Measurements from ENCODE around the gene NTM.

The NTM gene

DNA sequence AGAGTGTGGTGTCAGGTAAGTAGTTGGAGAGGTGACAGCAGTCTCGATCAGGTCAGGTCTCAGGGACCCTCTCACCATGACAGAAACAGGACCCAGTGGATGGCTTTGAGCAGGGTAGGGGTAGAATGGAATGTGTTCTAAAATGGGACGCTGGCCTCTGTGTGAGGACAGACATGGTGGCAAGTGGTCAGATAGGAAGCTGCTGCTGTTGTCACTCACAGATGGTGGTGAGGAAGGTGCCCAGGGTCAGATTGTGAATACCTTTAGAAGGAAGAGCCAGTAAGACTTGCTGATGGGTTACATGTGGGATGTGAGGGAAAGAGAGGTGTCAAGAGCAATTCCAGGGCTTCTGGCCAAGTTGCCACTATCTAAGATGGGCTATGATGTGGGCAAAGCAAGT lies 596.3 kb downstream of the NTM start:
- no peak overlapping the region for H3K27ac ChIP-seq
- no peak for TF ChIP-seq ZFX (IDR thresholded peaks at IDR 0.05; ENCODE audit: borderline replicate concordance)
- TF ChIP-seq, protein P1, sequence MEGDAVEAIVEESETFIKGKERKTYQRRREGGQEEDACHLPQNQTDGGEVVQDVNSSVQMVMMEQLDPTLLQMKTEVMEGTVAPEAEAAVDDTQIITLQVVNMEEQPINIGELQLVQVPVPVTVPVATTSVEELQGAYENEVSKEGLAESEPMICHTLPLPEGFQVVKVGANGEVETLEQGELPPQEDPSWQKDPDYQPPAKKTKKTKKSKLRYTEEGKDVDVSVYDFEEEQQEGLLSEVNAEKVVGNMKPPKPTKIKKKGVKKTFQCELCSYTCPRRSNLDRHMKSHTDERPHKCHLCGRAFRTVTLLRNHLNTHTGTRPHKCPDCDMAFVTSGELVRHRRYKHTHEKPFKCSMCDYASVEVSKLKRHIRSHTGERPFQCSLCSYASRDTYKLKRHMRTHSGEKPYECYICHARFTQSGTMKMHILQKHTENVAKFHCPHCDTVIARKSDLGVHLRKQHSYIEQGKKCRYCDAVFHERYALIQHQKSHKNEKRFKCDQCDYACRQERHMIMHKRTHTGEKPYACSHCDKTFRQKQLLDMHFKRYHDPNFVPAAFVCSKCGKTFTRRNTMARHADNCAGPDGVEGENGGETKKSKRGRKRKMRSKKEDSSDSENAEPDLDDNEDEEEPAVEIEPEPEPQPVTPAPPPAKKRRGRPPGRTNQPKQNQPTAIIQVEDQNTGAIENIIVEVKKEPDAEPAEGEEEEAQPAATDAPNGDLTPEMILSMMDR (IDR thresholded peaks at IDR 0.05): no peak

DNA sequence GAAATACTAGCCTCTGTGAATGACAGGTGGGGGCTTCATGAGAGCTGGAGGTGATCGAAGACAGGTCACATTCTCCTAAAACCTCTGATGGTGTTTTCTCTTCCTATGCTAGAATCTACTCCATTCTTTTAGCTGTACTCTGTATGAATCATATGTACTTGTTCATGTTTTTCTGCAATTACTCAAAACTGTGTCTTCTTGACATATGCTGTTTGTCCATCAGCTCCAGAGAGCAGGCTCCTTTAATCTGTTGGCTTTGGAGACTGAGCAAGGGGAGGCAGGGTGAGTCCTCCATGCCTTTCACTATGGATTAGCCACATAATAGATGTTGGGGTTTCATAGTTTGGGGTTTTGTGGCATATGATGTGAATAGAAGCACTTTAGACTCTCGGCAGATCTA lies 598.8 kb downstream of the NTM start:
- no peak for TF ChIP-seq ZFX (IDR thresholded peaks at IDR 0.05; ENCODE audit: borderline replicate concordance)
- TF ChIP-seq, protein P1 (IDR thresholded peaks at IDR 0.05): no peak
- H3K27ac ChIP-seq: no peak overlapping the region

DNA sequence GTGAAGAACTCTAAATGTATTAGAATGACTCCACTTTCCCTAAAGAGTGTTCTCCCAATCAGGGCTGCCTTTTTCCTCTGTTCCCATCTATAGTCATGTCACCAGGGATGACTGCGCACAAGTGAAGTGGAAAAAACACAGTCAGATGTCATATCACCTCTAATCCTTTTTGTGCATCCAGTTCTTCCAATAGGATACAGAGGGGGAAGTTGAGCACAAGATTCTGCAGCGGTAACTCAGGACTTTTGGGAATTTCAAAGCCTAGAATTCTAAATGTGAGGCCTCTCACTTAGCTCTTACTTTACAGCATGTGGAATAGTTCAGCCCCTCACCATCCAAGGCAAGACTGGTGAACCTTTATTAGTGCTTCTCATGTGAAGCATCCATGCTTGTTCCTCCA lies 602.6 kb downstream of the NTM start:
- no peak for TF ChIP-seq ZFX (IDR thresholded peaks at IDR 0.05; ENCODE audit: borderline replicate concordance)
- TF ChIP-seq, protein P1 (IDR thresholded peaks at IDR 0.05): no peak
- H3K27ac ChIP-seq: no peak overlapping the region

DNA sequence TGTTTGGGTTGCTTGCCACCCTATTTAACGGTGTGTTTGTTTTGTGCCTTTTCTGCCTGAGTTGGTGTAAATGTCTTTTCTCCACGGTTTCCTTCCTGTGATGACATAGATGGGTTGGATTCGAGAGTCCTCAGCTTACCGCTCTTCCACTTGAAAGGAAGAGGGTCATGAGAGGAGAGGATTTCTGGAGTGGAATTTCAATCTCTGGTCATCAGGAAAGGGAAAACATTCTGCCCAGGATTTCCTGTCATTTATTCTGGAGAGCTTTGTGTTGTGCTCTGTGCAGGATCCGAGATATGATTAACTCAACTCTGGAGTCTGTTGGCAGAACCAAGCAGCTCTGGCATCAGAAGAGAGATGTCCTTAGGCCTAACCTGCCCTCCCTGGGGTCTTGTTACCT lies 605.2 kb downstream of the NTM start:
- TF ChIP-seq, protein P1 (IDR thresholded peaks at IDR 0.05): no peak
- TF ChIP-seq ZFX (IDR thresholded peaks at IDR 0.05; ENCODE audit: borderline replicate concordance): no peak

DNA sequence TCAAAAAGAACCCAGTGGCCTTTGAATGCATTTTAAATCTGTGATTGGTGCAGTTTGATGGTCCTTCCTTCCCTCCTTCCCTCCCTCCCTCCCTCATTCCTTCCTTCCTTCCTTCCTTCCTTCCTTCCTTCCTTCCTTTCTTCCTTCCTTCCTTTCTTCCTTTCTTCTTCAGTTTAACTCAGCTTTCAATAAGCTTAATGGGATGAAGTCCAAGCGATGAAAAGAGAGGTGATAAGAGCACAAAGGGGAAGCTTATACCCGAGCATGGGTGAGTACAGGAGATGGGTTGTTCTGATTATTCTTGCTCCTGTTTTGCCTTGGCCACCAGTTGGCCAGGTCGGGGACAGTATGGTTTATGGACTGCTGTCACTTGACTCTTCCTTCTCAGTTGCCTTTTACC lies 605.6 kb downstream of the NTM start:
- H3K27ac ChIP-seq: no peak overlapping the region
- TF ChIP-seq ZFX (IDR thresholded peaks at IDR 0.05; ENCODE audit: borderline replicate concordance): no peak
- TF ChIP-seq, protein P1 (IDR thresholded peaks at IDR 0.05): no peak

More for the DNA sequence above, 605.2 kb downstream of the NTM start:
- H3K27ac ChIP-seq: no peak overlapping the region

DNA sequence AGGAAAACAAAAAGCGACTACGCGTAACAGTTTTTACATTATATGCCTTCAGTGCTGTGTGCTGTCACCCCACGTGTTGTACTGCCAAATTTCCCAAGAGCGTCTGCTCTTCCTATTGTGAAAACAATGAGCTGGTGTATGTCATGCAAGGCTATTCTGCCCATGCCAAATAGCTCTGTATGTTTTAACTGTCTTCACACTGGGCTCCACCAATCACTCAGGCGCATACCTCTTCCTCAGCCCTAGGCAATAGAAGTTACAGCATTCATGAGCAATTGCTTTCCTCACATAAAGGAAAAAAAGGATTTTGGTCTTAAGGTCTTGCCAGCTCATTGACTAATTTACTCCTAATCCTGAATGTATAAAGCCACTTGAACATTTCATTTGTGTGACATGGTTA lies 606.8 kb downstream of the NTM start:
- no peak for TF ChIP-seq ZFX (IDR thresholded peaks at IDR 0.05; ENCODE audit: borderline replicate concordance)
- TF ChIP-seq, protein P1 (IDR thresholded peaks at IDR 0.05): no peak
- H3K27ac ChIP-seq: no peak overlapping the region

DNA sequence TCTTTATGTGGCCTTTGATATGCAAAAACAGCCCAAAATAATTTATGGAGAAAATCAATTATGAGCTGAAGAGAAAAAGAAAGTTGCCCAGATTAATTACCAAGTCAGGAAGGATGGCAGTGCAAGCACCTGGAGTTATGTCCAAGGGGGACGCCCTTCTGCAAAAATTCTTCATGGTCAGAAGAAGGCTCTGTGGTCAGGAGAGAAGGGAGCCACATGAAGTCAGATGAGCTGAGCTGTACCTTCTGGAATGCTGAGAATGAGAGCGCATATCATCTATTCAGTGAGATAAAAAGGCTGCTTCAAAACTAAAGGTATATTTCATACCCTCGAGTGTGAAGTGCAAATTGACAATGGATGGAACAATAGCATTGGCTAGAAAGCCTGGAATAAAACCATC lies 607.4 kb downstream of the NTM start:
- no peak overlapping the region for H3K27ac ChIP-seq

More for the DNA sequence above, 607.4 kb downstream of the NTM start:
- TF ChIP-seq, protein P1 (IDR thresholded peaks at IDR 0.05): no peak
- no peak for TF ChIP-seq ZFX (IDR thresholded peaks at IDR 0.05; ENCODE audit: borderline replicate concordance)
